Esophagus squamous epithelium (tissue), 4 donors: ENCODE results near the gene FN3KRP.

ENCODE experiments used
- CTCF ChIP-seq, 6 experiments: fragments of 450-650 bp in 4 of 6; fragments of 200-600 bp in 2 of 6; sonication (generic) in 2 of 6; IDR thresholded peaks; one replicate each; pipeline ENCODE4 v1.5.1; 2016 to 2019; ENCODE audit warnings: antibody characterized with exemption in 6 of 6, mild to moderate bottlenecking in 4 of 6, moderate library complexity in 4 of 6
- POLR2A ChIP-seq, 4 donors: fragments of 450-650 bp; IDR thresholded peaks; one replicate each; pipeline ENCODE4 v1.6.1; 2017; ENCODE audit warnings: antibody characterized with exemption in 4 of 4, mild to moderate bottlenecking in 4 of 4, moderate library complexity in 3 of 4

DNA sequence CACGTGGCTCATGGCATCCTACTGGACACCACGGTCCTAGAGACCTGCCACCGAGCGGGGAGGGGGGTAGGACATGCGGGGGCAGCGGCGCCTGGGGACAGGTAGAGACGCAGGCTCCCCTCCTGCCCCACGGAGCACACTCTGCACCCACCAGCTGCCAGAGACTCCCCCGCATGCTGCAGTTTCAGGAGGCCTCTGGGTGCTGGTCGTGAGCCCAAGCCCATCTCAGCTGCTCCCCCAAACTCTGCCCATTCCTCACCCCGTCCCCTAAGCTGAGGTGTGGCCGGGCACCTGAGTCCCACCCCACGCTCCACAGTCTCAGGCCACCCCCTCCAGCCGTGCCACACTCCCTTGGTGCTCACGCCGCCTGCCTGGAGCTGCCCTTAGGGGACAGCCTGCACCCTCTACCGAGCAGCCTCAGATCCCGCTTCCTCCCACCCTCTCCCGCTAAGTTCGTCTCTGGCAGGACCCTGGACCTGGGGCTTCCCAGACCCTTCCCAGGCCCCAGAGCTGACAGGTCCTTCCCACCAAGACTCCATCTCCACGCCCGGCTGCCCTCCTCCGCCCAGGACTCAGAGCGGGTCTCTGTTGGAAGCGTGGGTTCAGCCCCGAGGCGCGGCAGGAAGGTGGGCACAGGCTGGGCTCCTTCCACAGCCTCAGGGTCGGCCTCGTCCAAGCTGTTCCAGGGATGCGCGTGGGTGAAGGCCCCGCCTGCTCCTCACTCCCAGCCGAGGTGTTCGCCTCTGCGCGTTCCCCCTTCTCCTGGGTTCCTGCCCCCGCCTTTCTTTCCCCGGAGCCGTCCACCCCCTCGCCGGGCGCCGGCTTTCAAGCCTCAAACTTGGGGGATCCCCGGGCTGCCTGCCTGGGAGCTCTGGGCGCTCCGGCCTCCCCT lies 19.3 kb upstream of the FN3KRP start:
- TF ChIP-seq POLR2A (IDR thresholded peaks at IDR 0.05), result no peak
- TF ChIP-seq CTCF (IDR thresholded peaks at IDR 0.05), result no peak
